GM10248 (cell line): ENCODE results near the gene RPGRIP1L.

Experiments used
- CTCF ChIA-PET: fragments of 300-600 bp; sonication (Branson Sonifier 250); formaldehyde crosslinking; extraction: SDS; loops from one replicate; lab custom pipeline; 2021; ENCODE audit warnings: antibody characterized with exemption; lab: Yijun Ruan, JAX
- POLR2A ChIA-PET: fragments of 350-650 bp; sonication (Branson Sonifier 250); formaldehyde crosslinking; extraction: SDS; loops from one replicate; lab custom pipeline; 2020; ENCODE audit warnings: antibody characterized with exemption; lab: Yijun Ruan, JAX
- DNase-seq: peaks from one replicate; pipeline ENCODE4 v3.0.0; 2012; ENCODE audit errors: extremely low spot score
- TF ChIP-seq, protein P1 (sequence below): IDR thresholded peaks from 2 replicates; pipeline ENCODE4 v1.5.1; 2012; ENCODE audit warnings: mild to moderate bottlenecking, low read depth; ENCODE audit errors: extremely low read depth, missing control alignments, control extremely low read depth

RPGRIP1L gene

DNA sequence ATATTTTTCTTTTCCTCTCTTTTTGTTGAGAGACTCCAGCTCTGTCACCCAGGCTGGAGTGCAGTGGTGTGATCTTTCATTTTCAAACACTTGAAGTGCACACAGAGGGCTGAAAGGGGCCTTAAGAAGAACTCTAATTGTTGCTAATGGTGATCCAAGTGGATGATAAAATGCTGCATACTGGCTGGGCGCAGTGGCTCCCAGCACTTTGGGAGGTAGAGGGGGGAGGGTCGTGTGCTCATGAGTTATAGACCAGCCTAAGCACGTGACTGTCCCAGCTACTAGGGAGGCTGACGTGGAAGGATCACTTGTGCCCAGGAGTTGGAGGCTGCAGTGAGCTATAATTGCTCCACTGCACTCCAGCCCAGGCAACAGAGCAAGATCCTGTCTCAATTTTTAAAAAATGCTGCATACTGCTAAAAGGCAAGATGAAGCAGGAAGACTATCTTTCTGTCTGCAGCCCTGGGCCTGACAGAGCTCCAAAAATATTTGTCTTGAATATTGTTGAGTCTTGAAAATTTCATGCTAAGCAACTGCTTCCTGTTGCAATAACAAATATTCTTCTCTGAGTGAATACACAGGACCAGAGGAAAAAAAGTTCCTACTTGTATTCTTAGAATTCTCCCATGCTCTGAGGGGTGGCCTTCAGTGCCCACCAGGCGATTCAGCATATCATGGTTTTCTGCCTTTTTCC, 137.0 kb downstream of the RPGRIP1L start:
- TF ChIP-seq, protein P1, sequence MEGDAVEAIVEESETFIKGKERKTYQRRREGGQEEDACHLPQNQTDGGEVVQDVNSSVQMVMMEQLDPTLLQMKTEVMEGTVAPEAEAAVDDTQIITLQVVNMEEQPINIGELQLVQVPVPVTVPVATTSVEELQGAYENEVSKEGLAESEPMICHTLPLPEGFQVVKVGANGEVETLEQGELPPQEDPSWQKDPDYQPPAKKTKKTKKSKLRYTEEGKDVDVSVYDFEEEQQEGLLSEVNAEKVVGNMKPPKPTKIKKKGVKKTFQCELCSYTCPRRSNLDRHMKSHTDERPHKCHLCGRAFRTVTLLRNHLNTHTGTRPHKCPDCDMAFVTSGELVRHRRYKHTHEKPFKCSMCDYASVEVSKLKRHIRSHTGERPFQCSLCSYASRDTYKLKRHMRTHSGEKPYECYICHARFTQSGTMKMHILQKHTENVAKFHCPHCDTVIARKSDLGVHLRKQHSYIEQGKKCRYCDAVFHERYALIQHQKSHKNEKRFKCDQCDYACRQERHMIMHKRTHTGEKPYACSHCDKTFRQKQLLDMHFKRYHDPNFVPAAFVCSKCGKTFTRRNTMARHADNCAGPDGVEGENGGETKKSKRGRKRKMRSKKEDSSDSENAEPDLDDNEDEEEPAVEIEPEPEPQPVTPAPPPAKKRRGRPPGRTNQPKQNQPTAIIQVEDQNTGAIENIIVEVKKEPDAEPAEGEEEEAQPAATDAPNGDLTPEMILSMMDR: no peak
- ChIA-PET CTCF (no interaction called here), POLR2A (no interaction called here)

DNA sequence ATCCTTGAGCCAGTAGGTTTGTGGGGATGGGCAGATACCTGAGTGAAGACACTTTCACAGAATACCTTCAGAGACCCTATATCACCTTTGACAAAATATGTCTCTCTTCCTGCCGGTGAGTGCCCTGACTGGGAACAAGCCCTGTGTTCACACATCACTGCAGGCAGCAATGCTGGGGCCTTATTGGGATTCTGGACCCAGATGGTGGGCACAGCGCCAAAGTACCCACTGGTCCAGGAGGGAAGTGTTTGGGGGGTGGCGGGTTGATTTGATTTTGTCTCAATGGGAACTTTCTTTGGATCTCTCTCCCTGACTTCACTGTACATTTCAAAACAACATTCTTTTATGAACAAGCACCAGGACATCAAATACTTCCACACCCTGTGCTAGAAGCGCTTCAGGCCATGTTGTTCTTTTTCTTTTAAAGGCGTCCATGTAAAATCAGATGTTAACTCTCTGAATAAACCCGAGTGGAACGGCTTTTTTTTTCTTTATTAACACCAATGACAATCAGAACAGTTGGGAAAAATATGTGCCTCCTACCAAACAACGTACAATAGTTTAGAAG, 138.3 kb downstream of the RPGRIP1L start:
- TF ChIP-seq, protein P1: no peak
- POLR2A ChIA-PET: no interaction called here
- CTCF ChIA-PET: interaction anchor here (1.8 kb wide), 1 partner anchor 16 kb away, joined by 4 read pairs; no protein-coding TSS in a partner anchor
- DNase-seq: no peak

More for the DNA sequence above, 137.0 kb downstream of the RPGRIP1L start:
- no peak for DNase-seq

DNA sequence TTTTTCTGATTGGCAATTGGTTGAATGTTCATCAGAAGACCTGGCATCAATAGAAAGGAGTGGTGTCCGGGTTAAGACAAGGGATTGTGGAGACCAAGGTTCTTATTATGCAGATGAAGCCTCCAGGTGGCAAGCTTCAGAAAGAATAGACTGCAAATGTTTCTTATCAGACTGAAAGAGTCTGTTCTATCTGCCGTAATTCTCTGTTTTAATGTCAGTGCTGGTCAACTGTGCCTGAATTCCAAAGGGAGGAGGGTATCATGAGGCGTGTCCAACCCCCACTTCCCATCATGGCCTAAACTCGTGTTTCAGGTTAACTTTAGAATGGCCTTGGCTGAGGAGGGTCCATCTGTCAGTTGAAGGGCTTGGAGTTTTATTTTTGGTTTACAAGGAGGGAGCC, 140.2 kb downstream of the RPGRIP1L start:
- no peak for DNase-seq
- CTCF ChIA-PET: interaction anchor here (1.4 kb wide), 1 partner anchor 10 kb away, joined by 6 read pairs; no protein-coding TSS in a partner anchor
- TF ChIP-seq, protein P1: no peak
- POLR2A ChIA-PET: no interaction called here

DNA sequence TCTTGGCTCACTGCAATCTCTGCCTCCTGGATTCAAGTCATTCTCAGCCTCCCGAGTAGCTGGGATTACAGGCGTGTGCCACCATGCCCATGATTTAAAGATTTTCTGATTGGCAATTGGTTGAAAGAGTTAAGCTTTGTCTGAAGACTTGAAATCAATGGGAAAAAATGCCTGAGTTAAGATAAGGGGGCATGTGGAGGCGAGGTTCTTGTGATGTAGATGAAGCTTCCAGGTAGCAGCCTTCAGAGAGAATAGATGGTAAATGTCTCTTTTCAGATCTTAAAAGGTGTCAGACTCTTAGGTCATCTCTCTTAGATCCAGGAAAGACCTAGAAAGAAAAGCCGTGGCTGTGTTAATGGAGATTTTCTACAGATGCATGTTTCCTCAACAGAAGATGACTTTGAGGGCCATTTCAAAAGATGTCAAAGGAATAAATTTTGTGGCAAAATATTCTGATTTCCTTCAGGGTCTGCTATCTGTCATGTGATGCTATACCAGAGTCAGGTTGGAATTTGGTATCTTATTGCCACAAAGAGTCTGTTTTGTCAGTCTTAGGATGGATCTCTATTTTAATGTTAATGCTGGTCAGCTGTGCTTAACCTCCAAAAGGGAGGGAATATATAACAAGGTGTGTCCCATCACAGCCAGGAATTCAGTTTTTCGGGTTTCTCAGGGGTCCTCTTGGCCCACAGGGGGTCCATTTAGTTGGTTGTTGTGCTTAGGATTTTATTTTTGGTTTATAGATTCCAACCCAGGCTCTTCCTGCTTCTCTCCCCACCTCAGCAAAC, 142.4 kb downstream of the RPGRIP1L start:
- POLR2A ChIA-PET: no interaction called here
- CTCF ChIA-PET: interaction anchor here (4.0 kb wide), 1 partner anchor 12 kb away, joined by 18 read pairs; no protein-coding TSS in a partner anchor

DNA sequence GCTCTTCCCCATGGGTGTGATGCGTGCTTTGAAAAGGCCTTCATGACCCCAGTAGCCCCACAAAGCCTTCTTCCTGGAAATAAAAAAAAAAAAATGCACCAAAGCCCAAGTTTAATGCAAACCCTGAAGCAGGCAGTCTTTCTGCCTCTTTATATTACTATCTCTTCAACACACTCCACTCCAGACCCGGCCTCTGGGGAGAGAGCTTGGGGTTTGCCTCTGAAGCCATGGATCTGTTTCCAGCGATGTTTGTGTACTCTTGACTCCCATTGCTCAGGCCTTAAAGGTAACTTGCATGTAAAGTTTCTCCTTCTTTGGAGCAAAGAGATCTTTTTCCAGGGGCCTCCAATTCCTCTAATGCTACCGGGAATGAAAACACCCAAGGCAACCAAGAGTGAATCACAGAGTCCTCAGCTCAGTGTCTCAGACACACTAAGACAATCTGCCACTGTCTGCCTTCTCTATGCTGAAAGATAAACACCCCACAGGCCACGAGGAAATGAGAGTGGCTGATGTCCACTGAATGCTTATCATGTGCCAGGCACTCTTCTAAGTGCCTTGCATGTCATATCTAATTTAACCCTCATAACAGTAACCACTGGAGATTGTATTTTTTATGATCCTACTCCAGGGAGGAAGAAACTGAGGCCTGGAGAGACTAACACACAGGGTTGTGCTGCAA, 144.2 kb downstream of the RPGRIP1L start:
- TF ChIP-seq, protein P1: no peak
- CTCF ChIA-PET: interaction anchor here (1.1 to 4.0 kb wide), 2 partner anchors 10 to 13 kb away, joined by 3 to 18 read pairs; no protein-coding TSS in a partner anchor
- POLR2A ChIA-PET: no interaction called here
- no peak for DNase-seq

More for the DNA sequence above, 142.4 kb downstream of the RPGRIP1L start:
- no peak for DNase-seq
- TF ChIP-seq, protein P1: no peak

DNA sequence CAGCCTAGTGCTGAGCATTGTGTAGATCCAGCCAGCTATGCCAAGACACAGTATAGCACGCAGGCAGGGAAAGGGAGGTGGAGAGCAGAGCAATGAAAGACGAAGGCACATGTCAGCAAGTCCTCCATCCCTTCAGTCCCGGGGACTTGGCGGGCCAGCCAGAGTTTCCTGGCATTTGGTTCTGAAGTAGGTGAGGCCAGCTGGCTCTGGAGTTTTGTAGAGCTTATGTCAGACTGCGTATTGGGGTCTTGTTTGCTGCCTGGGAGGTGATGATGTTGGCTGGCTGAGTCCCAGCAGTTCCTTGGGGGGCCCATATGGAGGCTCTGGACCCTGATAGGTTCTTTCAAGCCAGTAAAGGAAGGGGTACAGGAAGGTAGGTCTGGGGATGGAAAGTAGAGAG, 144.9 kb downstream of the RPGRIP1L start:
- TF ChIP-seq, protein P1: no peak
- POLR2A ChIA-PET: no interaction called here
- CTCF ChIA-PET: interaction anchor here (4.0 kb wide), 1 partner anchor 9 kb away, joined by 18 read pairs; no protein-coding TSS in a partner anchor
- no peak for DNase-seq
